ENCODE data around the gene CEP70.
A peak's percentile ranks its signal among the peaks of the same experiment; 100 is the strongest.

CEP70 gene

GRCh38 chr3:138471481-138471880 lies 122.6 kb downstream of the CEP70 start:
- DNase-seq (ENCODE audit: low read depth in 1 of 2, low spot score in 1 of 2), result no peak
- in situ Hi-C loops (cut with HindIII; ENCODE audit: low pct_unique_long_range_greater_than_20kb, low sequenced_read_pairs), result no loop called here
- no peak for TF ChIP-seq JUND (IDR thresholded peaks at IDR 0.05; ENCODE audit: low read depth)

GRCh38 chr3:138470687-138471086 lies 123.4 kb downstream of the CEP70 start:
- no peak for TF ChIP-seq JUND (IDR thresholded peaks at IDR 0.05; ENCODE audit: low read depth)
- DNase-seq (ENCODE audit: low read depth in 1 of 2, low spot score in 1 of 2), result no peak
- in situ Hi-C loops (cut with HindIII; ENCODE audit: low pct_unique_long_range_greater_than_20kb, low sequenced_read_pairs), result no loop called here

DNA sequence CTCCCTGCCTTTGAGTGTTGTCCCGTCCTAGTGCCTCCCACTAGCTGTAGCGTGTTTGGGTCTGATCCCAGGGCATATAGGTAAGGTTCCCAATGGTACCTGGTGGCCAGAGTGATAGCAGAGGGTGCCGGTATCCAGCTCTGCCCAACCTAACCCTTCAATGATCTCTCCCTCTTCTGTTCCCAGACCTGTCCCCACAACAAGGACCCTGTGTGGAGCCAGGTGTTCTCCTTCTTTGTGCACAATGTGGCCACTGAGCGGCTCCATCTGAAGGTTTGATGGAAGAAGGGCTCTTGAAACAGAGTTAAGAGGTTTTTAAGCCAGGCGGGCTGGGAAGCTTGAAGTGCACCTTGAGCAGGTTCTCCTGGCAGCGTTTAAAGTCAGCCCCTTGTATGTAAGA lies 124.2 kb downstream of the CEP70 start:
- in situ Hi-C loops (cut with HindIII; ENCODE audit: low pct_unique_long_range_greater_than_20kb, low sequenced_read_pairs), result no loop called here
- DNase-seq (ENCODE audit: low read depth in 1 of 2, low spot score in 1 of 2), result no peak
- TF ChIP-seq JUND (IDR thresholded peaks at IDR 0.05; ENCODE audit: low read depth), result no peak

DNA sequence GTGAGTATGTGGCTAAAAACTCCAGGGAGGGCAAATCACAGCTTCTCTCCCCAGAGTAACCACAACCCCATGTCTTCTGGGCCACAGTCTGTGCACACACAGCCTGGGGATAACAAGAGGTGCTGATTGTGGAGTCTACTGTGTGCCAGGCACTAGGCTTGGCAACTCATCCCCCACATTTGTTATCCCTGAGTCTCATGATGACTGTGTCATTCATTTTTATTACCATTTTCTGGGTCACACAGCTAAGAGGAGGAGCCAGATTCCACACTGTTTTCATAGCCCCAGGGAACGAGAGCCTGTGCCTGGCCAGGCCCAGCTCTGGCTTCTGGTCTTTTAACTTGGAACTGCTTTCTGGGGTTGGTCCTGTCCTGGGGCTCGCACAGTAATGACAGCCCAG lies 125.2 kb downstream of the CEP70 start:
- in situ Hi-C loops (cut with HindIII; ENCODE audit: low pct_unique_long_range_greater_than_20kb, low sequenced_read_pairs), result no loop called here
- DNase-seq (ENCODE audit: low read depth in 1 of 2, low spot score in 1 of 2), result peak in 1 of 2 experiments; percentile 64
- no peak for TF ChIP-seq JUND (IDR thresholded peaks at IDR 0.05; ENCODE audit: low read depth)

DNA sequence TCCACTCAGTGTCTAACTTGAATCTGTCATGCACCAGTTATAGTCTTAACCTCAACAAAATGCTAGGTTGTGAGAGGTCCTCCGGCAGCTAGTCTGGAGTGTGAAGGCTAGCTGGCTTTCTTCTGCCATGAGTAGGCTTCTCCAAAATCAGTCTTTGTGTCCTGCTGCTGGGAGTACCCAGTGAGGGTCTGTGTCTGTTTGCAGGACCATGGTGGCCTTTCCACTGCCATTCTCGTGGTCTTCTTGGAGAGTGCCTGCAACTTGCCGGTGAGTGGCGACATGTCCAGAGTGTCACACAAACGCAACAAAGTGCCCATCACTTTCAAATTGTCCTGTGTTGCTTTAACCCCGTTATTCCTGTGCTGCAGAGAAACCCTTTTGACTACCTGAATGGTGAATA lies 125.6 kb downstream of the CEP70 start:
- DNase-seq (ENCODE audit: low read depth in 1 of 2, low spot score in 1 of 2), result no peak
- in situ Hi-C loops (cut with HindIII; ENCODE audit: low pct_unique_long_range_greater_than_20kb, low sequenced_read_pairs), result no loop called here
- TF ChIP-seq JUND (IDR thresholded peaks at IDR 0.05; ENCODE audit: low read depth), result no peak

DNA sequence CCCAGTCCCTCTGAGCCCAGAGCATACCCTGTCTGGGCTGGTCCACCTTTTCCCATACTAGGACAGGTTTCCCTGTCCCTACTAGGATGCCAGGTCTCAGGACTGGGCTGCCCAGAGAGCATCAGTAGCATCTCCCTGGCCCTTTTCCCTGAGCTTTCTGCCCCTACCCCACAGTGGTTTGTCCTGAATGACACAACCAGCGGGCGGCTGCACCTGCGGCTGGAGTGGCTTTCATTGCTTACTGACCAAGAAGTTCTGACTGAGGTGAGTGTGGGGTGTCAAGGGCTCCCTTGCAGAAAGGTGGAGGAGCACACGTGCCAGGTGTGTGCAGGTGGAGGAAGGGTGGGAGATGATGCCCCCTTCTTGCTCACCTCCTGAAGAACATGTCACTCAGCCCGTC lies 126.1 kb downstream of the CEP70 start:
- in situ Hi-C loops (cut with HindIII; ENCODE audit: low pct_unique_long_range_greater_than_20kb, low sequenced_read_pairs), result no loop called here
- no peak for TF ChIP-seq JUND (IDR thresholded peaks at IDR 0.05; ENCODE audit: low read depth)
- DNase-seq (ENCODE audit: low read depth in 1 of 2, low spot score in 1 of 2), result no peak

- in situ Hi-C loops (cut with HindIII; ENCODE audit: low pct_unique_long_range_greater_than_20kb, low sequenced_read_pairs), result no loop called here
- DNase-seq (ENCODE audit: low read depth in 1 of 2, low spot score in 1 of 2), result no peak
- TF ChIP-seq JUND (IDR thresholded peaks at IDR 0.05; ENCODE audit: low read depth), result no peak
These were observed 128.1 kb downstream of the CEP70 start for GRCh38 chr3:138465925-138466324.

DNA sequence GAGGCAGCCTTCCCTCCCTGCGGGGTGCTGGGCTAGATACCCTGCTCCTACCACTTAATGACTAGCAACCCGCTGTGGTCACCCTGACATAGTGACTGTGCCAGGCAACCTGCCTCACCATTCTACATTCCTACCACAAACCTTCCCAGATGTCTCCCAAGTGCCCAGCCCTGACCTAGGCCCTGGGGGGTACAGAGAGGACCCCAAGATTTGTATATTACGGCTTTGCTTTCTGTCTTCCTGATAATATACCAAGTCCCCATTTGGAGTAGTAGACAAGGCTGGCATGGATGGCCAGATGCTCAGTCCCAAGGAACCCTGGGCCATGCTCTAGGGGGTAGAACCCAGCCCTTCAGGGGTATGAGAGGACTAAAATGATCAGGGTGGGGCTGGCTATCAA lies 128.6 kb downstream of the CEP70 start:
- in situ Hi-C loops (cut with HindIII; ENCODE audit: low pct_unique_long_range_greater_than_20kb, low sequenced_read_pairs), result no loop called here

DNA sequence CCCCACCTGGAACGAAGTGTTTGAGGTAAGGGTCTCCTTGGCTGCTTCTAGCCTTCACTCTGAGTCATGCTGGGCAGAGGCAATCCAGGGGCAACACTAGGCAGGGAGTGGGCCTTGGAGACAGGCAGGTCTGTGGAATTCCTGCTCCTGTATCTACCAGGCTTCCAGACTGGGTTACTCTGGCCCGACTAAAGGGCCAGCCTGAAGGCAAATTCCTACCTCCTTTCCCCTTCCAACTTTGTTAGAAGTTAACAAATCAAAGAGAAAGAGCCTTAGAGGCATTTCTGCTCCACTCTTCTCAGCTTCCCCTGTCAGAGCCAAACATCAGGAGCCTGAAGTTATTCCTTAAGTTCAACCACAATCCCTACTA lies 129.6 kb downstream of the CEP70 start:
- no peak for TF ChIP-seq JUND (IDR thresholded peaks at IDR 0.05; ENCODE audit: low read depth)
- in situ Hi-C loops (cut with HindIII; ENCODE audit: low pct_unique_long_range_greater_than_20kb, low sequenced_read_pairs), result no loop called here
- no peak for DNase-seq (ENCODE audit: low read depth in 1 of 2, low spot score in 1 of 2)

More for the DNA sequence above, 128.6 kb downstream of the CEP70 start:
- no peak for TF ChIP-seq JUND (IDR thresholded peaks at IDR 0.05; ENCODE audit: low read depth)
- DNase-seq (ENCODE audit: low read depth in 1 of 2, low spot score in 1 of 2), result no peak

DNA sequence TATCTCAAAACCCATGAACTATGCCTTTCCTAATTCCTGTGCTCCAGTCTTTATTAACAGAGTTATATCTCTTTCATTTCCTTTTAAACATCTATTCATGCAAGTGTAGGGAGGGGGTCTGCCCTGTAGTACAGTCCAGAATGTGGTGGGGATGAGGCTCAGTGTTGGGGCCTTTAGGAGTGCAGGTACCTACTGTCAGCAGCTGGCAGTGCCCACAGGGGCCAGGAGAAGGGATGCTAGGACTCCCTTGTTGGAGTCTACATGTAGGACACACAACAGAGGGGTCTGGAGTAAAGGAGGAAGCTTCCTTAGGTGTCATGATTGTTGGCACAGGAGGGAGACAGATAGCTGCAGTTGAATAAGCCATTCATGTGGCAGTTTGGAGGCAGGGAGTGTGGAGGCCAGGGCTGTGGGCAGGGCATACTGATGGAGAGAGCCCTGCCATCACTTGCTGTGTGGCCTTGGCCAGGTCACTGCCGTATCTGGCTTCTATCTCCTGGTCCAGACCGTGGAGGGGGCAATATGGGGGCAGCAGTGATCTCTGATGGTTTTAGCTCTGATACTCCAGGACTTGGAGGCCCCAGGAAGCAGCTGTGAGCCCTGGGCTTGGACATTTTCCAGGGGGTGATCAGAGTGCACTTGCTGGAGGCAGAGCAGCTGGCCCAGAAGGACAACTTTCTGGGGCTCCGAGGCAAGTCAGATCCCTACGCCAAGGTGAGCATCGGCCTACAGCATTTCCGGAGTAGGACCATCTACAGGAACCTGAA lies 130.2 kb downstream of the CEP70 start:
- no peak for TF ChIP-seq JUND (IDR thresholded peaks at IDR 0.05; ENCODE audit: low read depth)
- no peak for DNase-seq (ENCODE audit: low read depth in 1 of 2, low spot score in 1 of 2)
- in situ Hi-C loops (cut with HindIII; ENCODE audit: low pct_unique_long_range_greater_than_20kb, low sequenced_read_pairs), result no loop called here

DNA sequence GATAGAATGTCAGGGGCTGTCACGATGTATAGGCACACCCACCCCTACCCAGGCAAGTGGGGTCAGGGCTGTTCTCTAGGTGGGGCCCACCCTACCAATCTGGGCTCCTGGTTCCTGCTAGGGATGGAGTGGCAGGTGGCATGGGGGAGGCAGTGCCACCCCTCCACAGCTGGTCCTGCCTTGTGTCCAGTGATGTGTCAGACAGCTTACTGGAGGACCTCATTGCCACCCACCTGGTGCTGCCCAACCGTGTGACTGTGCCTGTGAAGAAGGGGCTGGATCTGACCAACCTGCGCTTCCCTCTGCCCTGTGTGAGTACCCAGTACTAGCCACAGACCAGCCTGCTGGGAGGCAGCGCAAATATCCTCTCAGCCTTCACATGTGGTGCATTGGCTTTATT lies 132.2 kb downstream of the CEP70 start:
- in situ Hi-C loops (cut with HindIII; ENCODE audit: low pct_unique_long_range_greater_than_20kb, low sequenced_read_pairs), result no loop called here
- DNase-seq (ENCODE audit: low read depth in 1 of 2, low spot score in 1 of 2), result no peak
- no peak for TF ChIP-seq JUND (IDR thresholded peaks at IDR 0.05; ENCODE audit: low read depth)

GRCh38 chr3:138461246-138461645 lies 132.8 kb downstream of the CEP70 start:
- DNase-seq (ENCODE audit: low read depth in 1 of 2, low spot score in 1 of 2), result no peak
- in situ Hi-C loops (cut with HindIII; ENCODE audit: low pct_unique_long_range_greater_than_20kb, low sequenced_read_pairs), result no loop called here
- TF ChIP-seq JUND (IDR thresholded peaks at IDR 0.05; ENCODE audit: low read depth), result no peak

- no peak for DNase-seq (ENCODE audit: low read depth in 1 of 2, low spot score in 1 of 2)
- TF ChIP-seq JUND (IDR thresholded peaks at IDR 0.05; ENCODE audit: low read depth), result no peak
- in situ Hi-C loops (cut with HindIII; ENCODE audit: low pct_unique_long_range_greater_than_20kb, low sequenced_read_pairs), result no loop called here
These were observed 133.4 kb downstream of the CEP70 start for GRCh38 chr3:138460536-138461205.

Data from T47D (cell line).